GM12878 (cell line): ENCODE results near the gene MRPS25. TPM values are rescaled to one million over a fixed set of nuclear protein-coding genes. Genes with fewer than 3 reads are reported as not detected.

Experiments used
- CHD2 ChIP-seq: IDR thresholded peaks from 2 replicates; pipeline ENCODE4 v1.6.1; 2011; ENCODE audit warnings: low read depth, low read length, improper control_type of control experiment, borderline replicate concordance
- E2F4 ChIP-seq: IDR thresholded peaks from 2 replicates; pipeline ENCODE4 v1.6.1; 2012; ENCODE audit warnings: low read depth, low read length, improper control_type of control experiment
- ETV6 ChIP-seq, 2 experiments: fragments of 450-650 bp in 1 of 2; IDR thresholded peaks in 1 of 2; conservative IDR thresholded peaks in 1 of 2; 2 replicates each; pipeline ENCODE4 v1.6.1; 2014; ENCODE audit warnings: antibody characterized with exemption in 1 of 2, borderline replicate concordance in 1 of 2, low read depth in 1 of 2, mild to moderate bottlenecking in 1 of 2, moderate library complexity in 1 of 2
- MEF2A ChIP-seq: IDR thresholded peaks from 2 replicates; pipeline ENCODE4 v1.6.1; 2011; ENCODE audit warnings: low read depth, mild to moderate bottlenecking, low read length, moderate library complexity; ENCODE audit not compliant: insufficient read depth
- MTA2 ChIP-seq: fragments of 450-650 bp; IDR thresholded peaks from 2 replicates; pipeline ENCODE4 v1.6.1; 2016; ENCODE audit warnings: low read depth, mild to moderate bottlenecking, moderate library complexity
- MYC ChIP-seq: IDR thresholded peaks from 2 replicates; pipeline ENCODE4 v1.6.1; 2011; ENCODE audit warnings: mild to moderate bottlenecking, low read length, moderate library complexity, inconsistent platforms; ENCODE audit not compliant: insufficient read depth, insufficient replicate concordance, insufficient read length, severe bottlenecking
- POU2F2 ChIP-seq: IDR thresholded peaks from 3 replicates; pipeline ENCODE4 v1.6.1; 2011; ENCODE audit warnings: low read depth, mild to moderate bottlenecking, low read length, borderline replicate concordance
- PRDM15 ChIP-seq: fragments of 450-650 bp; formaldehyde crosslinking; IDR thresholded peaks from 2 replicates; pipeline ENCODE4 v1.4.0; 2020; ENCODE audit warnings: mild to moderate bottlenecking, moderate library complexity
- RAD51 ChIP-seq: fragments of 450-650 bp; IDR thresholded peaks from 2 replicates; pipeline ENCODE4 v1.6.1; 2016; ENCODE audit warnings: moderate library complexity, mild to moderate bottlenecking, inconsistent platforms
- SMARCA5 ChIP-seq: fragments of 450-650 bp; IDR thresholded peaks from 2 replicates; pipeline ENCODE4 v1.6.1; 2017; ENCODE audit warnings: mild to moderate bottlenecking
- SREBF2 ChIP-seq: IDR thresholded peaks from 2 replicates; pipeline ENCODE4 v1.6.1; 2012; ENCODE audit warnings: mild to moderate bottlenecking, low read length
- SRF ChIP-seq, 2 experiments: IDR thresholded peaks; 2 replicates each; pipeline ENCODE4 v1.6.1; 2011; ENCODE audit warnings: low read depth in 2 of 2, low read length in 2 of 2, mild to moderate bottlenecking in 1 of 2, moderate library complexity in 1 of 2
- TARDBP ChIP-seq: IDR thresholded peaks from 2 replicates; pipeline ENCODE4 v1.6.1; 2016; ENCODE audit warnings: borderline replicate concordance
- YY1 ChIP-seq: IDR thresholded peaks from 2 replicates; pipeline ENCODE4 v1.6.1; 2011; ENCODE audit warnings: low read depth, mild to moderate bottlenecking, low read length
- polyA plus RNA-seq, 11 experiments: library from polyadenylated mRNA; depleted of rRNA in 4 of 11; unstranded in 6 of 11; stranded (reverse) in 5 of 11; fragments of >200 nt; fragmentation: Nextera tagmentation in 4 of 11; fragmentation: Illumina TruSeq in 1 of 11; extraction: Ambion mirVana in 4 of 11; extraction: Trizol in 1 of 11; gene quantifications; 1 replicate in 1 of 11; 2 replicates in 10 of 11; pipeline versions ENCODE4 v1.2.1 to v1.2.3, GENCODE V29; 2011 to 2016; ENCODE audit warnings: inconsistent platforms in 2 of 11, missing spikeins in 2 of 11, low read depth in 1 of 11
- total RNA-seq, 4 experiments: library from RNA; depleted of rRNA in 3 of 4; stranded (reverse); fragments of >200 nt in 3 of 4; fragmentation: Illumina TruSeq in 1 of 4; extraction: Trizol in 1 of 4; gene quantifications; 2 replicates each; pipeline versions ENCODE4 v1.2.1 to v1.2.3, GENCODE V29; 2013 to 2021

The MRPS25 gene
- total and polyA plus RNA-seq, 10 of the 15 experiments (the other 5 are each of a cell fraction or from before 2014, with no cell fraction given), result 17.0 to 114 (median 62.2) TPM

- TF ChIP-seq PRDM15 (CRISPR knock-in tag) (no peak), SREBF2 (no peak), POU2F2 (no peak), CHD2 (no peak), SMARCA5 (no peak), SRF (IDR thresholded peaks at IDR 0.05; ENCODE audit: low read depth in 2 of 2, low read length in 2 of 2) (no peak), MEF2A (no peak), ETV6 (conservative IDR thresholded peaks at IDR 0.05 in 1 of 2, IDR thresholded peaks at IDR 0.05 in 1 of 2; ENCODE audit: borderline replicate concordance in 1 of 2, low read depth in 1 of 2) (no peak), TARDBP (no peak), YY1 (no peak), RAD51 (no peak), MYC (no peak), E2F4 (no peak), MTA2 (no peak)
Observed at GRCh38 chr3:15052335-15053242, 12.5 kb downstream of the MRPS25 start (continued).
